Naive thymus-derived CD4-positive, alpha-beta T cell (primary cell): ENCODE data around the gene GRB10. TPM values are rescaled to one million over a fixed set of nuclear protein-coding genes. Genes with fewer than 3 reads are reported as not detected.

ENCODE experiments used
- ATAC-seq: fragments of 150-1000 bp; cut with Tn5 transposase; 2 replicates; pipeline ENCODE4 v1.10.0; 2021; ENCODE audit warnings: mild to moderate bottlenecking, moderate library complexity
- CTCF ChIA-PET: fragments of 350-600 bp; sonication (Branson Sonifier 250); formaldehyde crosslinking; loops from one replicate; lab custom pipeline; 2021; ENCODE audit warnings: antibody characterized with exemption; lab: Charles Lee
- POLR2A ChIA-PET: fragments of 350-600 bp; sonication (Branson Sonifier 250); formaldehyde crosslinking; loops from one replicate; lab custom pipeline; 2021; ENCODE audit warnings: antibody characterized with exemption, inconsistent platforms; lab: Charles Lee
- DNase-seq, 9 donors: peaks; one replicate each; pipeline versions ENCODE4 v3.0.0 to v3.0.0-alpha.2; 2020 to 2022; ENCODE audit warnings: mixed read lengths in 1 of 9
- H3K27ac ChIP-seq: one replicate; pipeline ENCODE4 v1.7.0; 2013; ENCODE audit warnings: mild to moderate bottlenecking, low read depth, low read length, moderate library complexity
- H3K27me3 ChIP-seq, 2 donors: one replicate each; pipeline ENCODE4 v1.7.0; 2013; ENCODE audit warnings: low read length in 2 of 2, mild to moderate bottlenecking in 2 of 2, moderate library complexity in 2 of 2; ENCODE audit not compliant: control insufficient read depth in 2 of 2, insufficient read depth in 2 of 2
- H3K36me3 ChIP-seq, 3 experiments: 1 replicate in 2 of 3; 2 replicates in 1 of 3; pipeline ENCODE4 v1.7.0; 2013; ENCODE audit warnings: low read length in 3 of 3, mild to moderate bottlenecking in 3 of 3, moderate library complexity in 1 of 3; ENCODE audit not compliant: insufficient read depth in 3 of 3, control insufficient read depth in 2 of 3
- H3K4me1 ChIP-seq, 2 donors: one replicate each; pipeline ENCODE4 v1.7.0; 2013; ENCODE audit warnings: low read length in 2 of 2, mild to moderate bottlenecking in 2 of 2, moderate library complexity in 1 of 2; ENCODE audit not compliant: control insufficient read depth in 2 of 2, insufficient read depth in 2 of 2
- H3K4me3 ChIP-seq: 2 replicates; pipeline ENCODE4 v1.7.0; 2013; ENCODE audit warnings: mild to moderate bottlenecking, low read length
- H3K9me3 ChIP-seq, 3 experiments: 1 replicate in 2 of 3; 2 replicates in 1 of 3; pipeline ENCODE4 v1.7.0; 2013; ENCODE audit warnings: low read length in 3 of 3; ENCODE audit not compliant: control insufficient read depth in 2 of 3
- H3K27ac Mint-ChIP-seq, 9 donors: one replicate each; pipeline ENCODE4 v1.8.0; 2020 to 2022; ENCODE audit warnings: mixed read lengths in 9 of 9, mild to moderate bottlenecking in 8 of 9, moderate library complexity in 5 of 9, inconsistent platforms in 2 of 9
- H3K27me3 Mint-ChIP-seq, 5 donors: one replicate each; pipeline ENCODE4 v1.8.0; 2021 to 2022; ENCODE audit warnings: mixed read lengths in 5 of 5, mild to moderate bottlenecking in 1 of 5
- H3K36me3 Mint-ChIP-seq, 5 donors: one replicate each; pipeline ENCODE4 v1.8.0; 2020 to 2022; ENCODE audit warnings: mixed read lengths in 5 of 5, mild to moderate bottlenecking in 3 of 5, inconsistent platforms in 1 of 5
- H3K4me1 Mint-ChIP-seq, 7 donors: one replicate each; pipeline ENCODE4 v1.8.0; 2020 to 2022; ENCODE audit warnings: mixed read lengths in 7 of 7, mild to moderate bottlenecking in 3 of 7, inconsistent platforms in 1 of 7
- H3K4me3 Mint-ChIP-seq, 10 donors: one replicate each; pipeline ENCODE4 v1.8.0; 2020 to 2022; ENCODE audit warnings: mild to moderate bottlenecking in 10 of 10, mixed read lengths in 10 of 10, moderate library complexity in 6 of 10, inconsistent platforms in 2 of 10
- H3K9me3 Mint-ChIP-seq, 11 donors: one replicate each; pipeline ENCODE4 v1.8.0; 2020 to 2022; ENCODE audit warnings: mixed read lengths in 11 of 11, mild to moderate bottlenecking in 4 of 11, inconsistent platforms in 1 of 11, moderate library complexity in 1 of 11
- intact Hi-C, 2 donors: fragments of 100-400 bp; cut with micrococcal nuclease; formaldehyde crosslinking; loops; one replicate each; pipeline ENCODE4 v1.15.1; 2023
- polyA plus RNA-seq, 2 donors: library from polyadenylated mRNA; unstranded; fragments of 300-500 nt; fragmentation: Illumina TruSeq; gene quantifications; one replicate each; pipeline ENCODE4 v1.2.3, GENCODE V29; 2021
- total RNA-seq, 6 experiments: library from RNA in 5 of 6; stranded (reverse) in 5 of 6; gene quantifications; 1 replicate in 5 of 6; 2 replicates in 1 of 6; pipeline ENCODE4 v1.2.3 and lab custom pipeline; 2021 to 2026

Gene GRB10
- total and polyA plus RNA-seq, 7 experiments from 2014 or later, result 2.6 to 10.6 (median 6.2) TPM

DNA sequence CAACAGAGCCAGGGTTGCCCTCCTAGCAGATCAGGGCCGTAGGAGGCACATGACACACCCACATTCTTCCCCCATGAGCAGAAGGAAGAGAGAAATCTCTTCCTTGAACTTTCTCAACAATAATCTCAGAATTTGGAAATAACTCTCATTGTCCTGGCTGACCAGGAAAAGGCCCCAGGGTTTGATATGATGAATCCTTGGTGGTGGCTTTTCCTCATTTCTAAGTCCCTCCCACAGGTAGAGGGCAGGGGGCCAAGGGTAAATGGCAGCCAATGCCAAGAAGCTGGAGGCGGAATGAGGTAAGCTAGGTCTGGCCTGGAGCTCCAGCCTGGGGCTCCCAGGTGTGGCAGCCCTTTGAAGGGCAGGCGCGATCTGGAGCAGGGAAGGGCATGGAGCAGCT, 67.8 kb downstream of the GRB10 start:
- no peak overlapping the region for H3K4me3 ChIP-seq
- Mint-ChIP-seq H3K9me3 (peaks cover 0 to 3% (median 0%) of the 10 kb centered on the region in 11 donors), H3K36me3 (peaks cover 0 to 2% (median 0%) of the 10 kb centered on the region in 5 donors), H3K27me3 (peaks cover 0 to 7% (median 3%) of the 10 kb centered on the region in 5 donors), H3K4me1 (peaks cover 0 to 27% (median 14%) of the 10 kb centered on the region in 7 donors), H3K4me3 (peak overlapping the region in 1 of 10 donors; percentile 17), H3K27ac (no peak overlapping the region)
- no peaks in the 10 kb centered on the region for H3K4me1 ChIP-seq
- no peak overlapping the region for H3K27ac ChIP-seq
- ChIA-PET POLR2A (no interaction called here), CTCF (no interaction called here)
- no peaks in the 10 kb centered on the region for H3K27me3 ChIP-seq
- intact Hi-C loops, result no loop called here
- DNase-seq (no peak), ATAC-seq (no peak)
- H3K9me3 ChIP-seq, result no peaks in the 10 kb centered on the region
- H3K36me3 ChIP-seq, result no peaks in the 10 kb centered on the region

GRCh38 chr7:50713123-50713965, 69.4 kb downstream of the GRB10 start:
- H3K4me1 ChIP-seq, result no peaks in the 10 kb centered on the region
- ChIA-PET POLR2A (interaction anchor here (0.6 to 0.7 kb wide), 2 partner anchors 20 to 150 kb away, joined by 3 to 6 read pairs; no protein-coding TSS in a partner anchor), CTCF (no interaction called here)
- DNase-seq (no peak), ATAC-seq (no peak)
- peak overlapping the region in 2 of 9 donors; percentile 3 to 62 for H3K27ac Mint-ChIP-seq
- intact Hi-C loops, result no loop called here
- H3K27ac ChIP-seq, result no peak overlapping the region
- H3K27me3 ChIP-seq, result no peaks in the 10 kb centered on the region
- H3K4me1 Mint-ChIP-seq, result peaks cover 0 to 25% (median 8%) of the 10 kb centered on the region in 7 donors
- H3K4me3 ChIP-seq, result no peak overlapping the region
- H3K9me3 Mint-ChIP-seq, result peaks cover 0 to 3% (median 0%) of the 10 kb centered on the region in 11 donors
- H3K27me3 Mint-ChIP-seq, result peaks cover 0 to 7% (median 3%) of the 10 kb centered on the region in 5 donors
- H3K9me3 ChIP-seq, result no peaks in the 10 kb centered on the region
- peaks cover 0 to 4% (median 0%) of the 10 kb centered on the region in 5 donors for H3K36me3 Mint-ChIP-seq
- H3K36me3 ChIP-seq, result no peaks in the 10 kb centered on the region
- H3K4me3 Mint-ChIP-seq, result peak overlapping the region in 1 of 10 donors; percentile 64

- H3K9me3 ChIP-seq, result no peaks in the 10 kb centered on the region
- intact Hi-C loops, result no loop called here
- H3K36me3 Mint-ChIP-seq, result peaks cover 0 to 5% (median 0%) of the 10 kb centered on the region in 5 donors
Observed at GRCh38 chr7:50712252-50713122, 70.2 kb downstream of the GRB10 start.

GRCh38 chr7:50711271-50712175, 71.2 kb downstream of the GRB10 start:
- no peak overlapping the region for H3K27ac Mint-ChIP-seq
- peaks cover 0 to 3% (median 0%) of the 10 kb centered on the region in 11 donors for H3K9me3 Mint-ChIP-seq
- H3K9me3 ChIP-seq, result no peaks in the 10 kb centered on the region
- intact Hi-C loops, result no loop called here
- H3K27me3 Mint-ChIP-seq, result peaks cover 0 to 7% (median 3%) of the 10 kb centered on the region in 5 donors
- no peak overlapping the region for H3K4me3 Mint-ChIP-seq
- no peak overlapping the region for H3K4me3 ChIP-seq
- H3K4me1 ChIP-seq, result no peaks in the 10 kb centered on the region
- H3K27ac ChIP-seq, result no peak overlapping the region
- DNase-seq, result no peak
- H3K36me3 Mint-ChIP-seq, result peaks cover 0 to 8% (median 0%) of the 10 kb centered on the region in 5 donors
- H3K27me3 ChIP-seq, result no peaks in the 10 kb centered on the region
- peaks cover 0 to 23% (median 8%) of the 10 kb centered on the region in 7 donors for H3K4me1 Mint-ChIP-seq
- CTCF ChIA-PET, result no interaction called here
- POLR2A ChIA-PET, result interaction anchor here (0.6 kb wide), 1 partner anchor 223 kb away, joined by 4 read pairs; no protein-coding TSS in a partner anchor
- H3K36me3 ChIP-seq, result no peaks in the 10 kb centered on the region
- ATAC-seq, result no peak

More at GRCh38 chr7:50712252-50713122, 70.2 kb downstream of the GRB10 start:
- ChIA-PET CTCF (no interaction called here), POLR2A (interaction anchor here (0.6 to 0.7 kb wide), 2 partner anchors 19 to 149 kb away, joined by 3 to 6 read pairs; no protein-coding TSS in a partner anchor)
- no peaks in the 10 kb centered on the region for H3K36me3 ChIP-seq
- Mint-ChIP-seq H3K27me3 (peaks cover 0 to 7% (median 3%) of the 10 kb centered on the region in 5 donors), H3K27ac (no peak overlapping the region), H3K4me3 (no peak overlapping the region), H3K9me3 (peaks cover 0 to 3% (median 0%) of the 10 kb centered on the region in 11 donors), H3K4me1 (peaks cover 0 to 22% (median 8%) of the 10 kb centered on the region in 7 donors)
- ATAC-seq (no peak), DNase-seq (no peak)
- H3K27ac ChIP-seq, result no peak overlapping the region
- H3K4me3 ChIP-seq, result no peak overlapping the region
- H3K4me1 ChIP-seq, result no peaks in the 10 kb centered on the region
- H3K27me3 ChIP-seq, result no peaks in the 10 kb centered on the region

- peaks cover 0 to 3% (median 0%) of the 10 kb centered on the region in 11 donors for H3K9me3 Mint-ChIP-seq
- ChIA-PET POLR2A (no interaction called here), CTCF (no interaction called here)
- no peak overlapping the region for H3K4me3 Mint-ChIP-seq
- Histone ChIP-seq H3K27ac (no peak overlapping the region), H3K4me1 (no peaks in the 10 kb centered on the region), H3K27me3 (no peaks in the 10 kb centered on the region), H3K36me3 (no peaks in the 10 kb centered on the region), H3K9me3 (no peaks in the 10 kb centered on the region), H3K4me3 (no peak overlapping the region)
- DNase-seq (no peak), ATAC-seq (no peak)
- H3K36me3 Mint-ChIP-seq, result peaks cover 0 to 8% (median 0%) of the 10 kb centered on the region in 5 donors
- intact Hi-C loops, result no loop called here
- H3K4me1 Mint-ChIP-seq, result peaks cover 0 to 22% (median 8%) of the 10 kb centered on the region in 7 donors
- peaks cover 0 to 7% (median 1%) of the 10 kb centered on the region in 5 donors for H3K27me3 Mint-ChIP-seq
- no peak overlapping the region for H3K27ac Mint-ChIP-seq
Observed at GRCh38 chr7:50710441-50711154, 72.1 kb downstream of the GRB10 start.
